ENCODE measurements around the gene KRT37.
"Not testable (repeated sequence)": the region's sequence is repeated elsewhere in the genome, so short reads cannot be mapped to it uniquely, and the experiment has no call there.

KRT37 gene

GRCh38 chr17:41434415-41434814 lies 10.0 kb upstream of the KRT37 start:
- DNase-seq (ENCODE audit: low read depth, low spot score) = no peak

- no peak for DNase-seq (ENCODE audit: low read depth, low spot score)
Observed at GRCh38 chr17:41434005-41434404, 9.6 kb upstream of the KRT37 start.

GRCh38 chr17:41433586-41433985 lies 9.2 kb upstream of the KRT37 start:
- DNase-seq (ENCODE audit: low read depth, low spot score) = no peak

- not testable (repeated sequence) for DNase-seq (ENCODE audit: low read depth, low spot score)
Observed at GRCh38 chr17:41430376-41430775, 6.0 kb upstream of the KRT37 start.

- no peak for DNase-seq (ENCODE audit: low read depth, low spot score)
Observed at GRCh38 chr17:41429667-41430066, 5.3 kb upstream of the KRT37 start.

- no peak for DNase-seq (ENCODE audit: low read depth, low spot score)
Observed at GRCh38 chr17:41428591-41429291, 4.4 kb upstream of the KRT37 start.

GRCh38 chr17:41422586-41422985 lies 1.8 kb downstream of the KRT37 start:
- DNase-seq (ENCODE audit: low read depth, low spot score) = not testable (repeated sequence)

- no peak for DNase-seq (ENCODE audit: low read depth, low spot score)
Observed at GRCh38 chr17:41421617-41422016, 2.8 kb downstream of the KRT37 start.

- no peak for DNase-seq (ENCODE audit: low read depth, low spot score)
Observed at GRCh38 chr17:41421116-41421515, 3.3 kb downstream of the KRT37 start.

GRCh38 chr17:41420134-41420533 lies 4.3 kb downstream of the KRT37 start:
- no peak for DNase-seq (ENCODE audit: low read depth, low spot score)

- no peak for DNase-seq (ENCODE audit: low read depth, low spot score)
Observed at GRCh38 chr17:41419716-41420115, 4.7 kb downstream of the KRT37 start.

GRCh38 chr17:41418116-41418860 lies 6.1 kb downstream of the KRT37 start:
- no peak for DNase-seq (ENCODE audit: low read depth, low spot score)

- DNase-seq (ENCODE audit: low read depth, low spot score) = no peak
Observed at GRCh38 chr17:41417576-41418015, 6.8 kb downstream of the KRT37 start.

- no peak for DNase-seq (ENCODE audit: low read depth, low spot score)
Observed at GRCh38 chr17:41417127-41417526, 7.3 kb downstream of the KRT37 start.

GRCh38 chr17:41416479-41416878 lies 7.9 kb downstream of the KRT37 start:
- DNase-seq (ENCODE audit: low read depth, low spot score) = no peak

- no peak for DNase-seq (ENCODE audit: low read depth, low spot score)
Observed at GRCh38 chr17:41415833-41416335, 8.5 kb downstream of the KRT37 start.

- DNase-seq (ENCODE audit: low read depth, low spot score) = no peak
Observed at GRCh38 chr17:41415411-41415810, 9.0 kb downstream of the KRT37 start.

GRCh38 chr17:41413982-41414381 lies 10.4 kb downstream of the KRT37 start:
- DNase-seq (ENCODE audit: low read depth, low spot score) = no peak

GRCh38 chr17:41413353-41413957 lies 10.9 kb downstream of the KRT37 start:
- DNase-seq (ENCODE audit: low read depth, low spot score) = no peak

- DNase-seq (ENCODE audit: low read depth, low spot score) = no peak
Observed at GRCh38 chr17:41411072-41411840, 13.1 kb downstream of the KRT37 start.

GRCh38 chr17:41407226-41407625 lies 17.2 kb downstream of the KRT37 start:
- no peak for DNase-seq (ENCODE audit: low read depth, low spot score)

GRCh38 chr17:41406205-41406604 lies 18.2 kb downstream of the KRT37 start:
- no peak for DNase-seq (ENCODE audit: low read depth, low spot score)
